GM19351 (cell line): ENCODE data around the gene GRAPL.
A peak's percentile ranks its signal among the peaks of the same experiment; 100 is the strongest.
"Not testable (repeated sequence)": the region's sequence is repeated elsewhere in the genome, so short reads cannot be mapped to it uniquely, and the experiment has no call there.

ENCODE experiments used
- ATAC-seq: cut with Tn5 transposase; IDR thresholded peaks from one replicate; pipeline ENCODE4 v1.9.1; 2021; ENCODE audit warnings: mild to moderate bottlenecking, moderate library complexity; ENCODE audit not compliant: unreplicated experiment

Gene GRAPL

DNA sequence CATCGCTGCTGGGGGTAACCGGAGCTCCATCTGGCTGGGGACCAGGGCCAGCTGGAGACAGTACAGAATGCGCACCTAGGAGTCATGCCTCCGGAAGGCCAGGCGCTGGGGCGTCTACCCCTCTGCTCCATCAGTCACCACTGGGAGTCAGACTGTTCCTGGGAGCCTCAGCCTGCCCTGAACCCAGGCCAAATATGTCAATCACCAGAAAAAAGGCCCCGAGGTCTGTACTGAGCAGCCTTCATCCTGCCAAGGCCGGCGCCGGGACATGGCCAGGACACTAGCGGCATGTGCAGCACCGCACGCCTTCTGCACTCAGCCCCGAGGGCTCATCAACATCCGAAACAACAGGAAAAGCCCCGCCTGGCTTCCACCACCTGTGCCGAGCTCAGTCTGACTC, 8.7 kb downstream of the GRAPL start:
- not testable (repeated sequence) for ATAC-seq

DNA sequence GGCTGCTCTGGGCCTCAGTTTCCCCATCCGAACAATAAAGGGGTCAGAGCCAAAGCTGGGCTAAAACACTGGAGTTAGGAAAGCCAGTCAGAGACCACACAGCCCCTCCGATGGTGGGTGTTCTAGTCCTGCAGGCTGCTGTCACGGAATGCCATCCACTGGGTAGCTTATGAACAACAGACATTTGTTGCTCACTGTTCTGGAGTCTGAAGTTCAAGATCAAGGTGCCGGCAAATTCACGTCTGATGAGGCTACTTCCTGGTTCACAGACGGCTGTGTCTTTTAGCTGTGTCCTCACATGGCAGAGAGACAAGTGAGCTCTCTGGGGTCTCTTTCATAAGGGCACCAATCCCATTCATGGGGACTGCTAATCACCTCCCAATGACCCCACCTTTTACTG, 9.2 kb downstream of the GRAPL start:
- ATAC-seq, result not testable (repeated sequence)

GRCh38 chr17:19137959-19138358, 10.6 kb downstream of the GRAPL start:
- ATAC-seq, result peak; percentile 33

DNA sequence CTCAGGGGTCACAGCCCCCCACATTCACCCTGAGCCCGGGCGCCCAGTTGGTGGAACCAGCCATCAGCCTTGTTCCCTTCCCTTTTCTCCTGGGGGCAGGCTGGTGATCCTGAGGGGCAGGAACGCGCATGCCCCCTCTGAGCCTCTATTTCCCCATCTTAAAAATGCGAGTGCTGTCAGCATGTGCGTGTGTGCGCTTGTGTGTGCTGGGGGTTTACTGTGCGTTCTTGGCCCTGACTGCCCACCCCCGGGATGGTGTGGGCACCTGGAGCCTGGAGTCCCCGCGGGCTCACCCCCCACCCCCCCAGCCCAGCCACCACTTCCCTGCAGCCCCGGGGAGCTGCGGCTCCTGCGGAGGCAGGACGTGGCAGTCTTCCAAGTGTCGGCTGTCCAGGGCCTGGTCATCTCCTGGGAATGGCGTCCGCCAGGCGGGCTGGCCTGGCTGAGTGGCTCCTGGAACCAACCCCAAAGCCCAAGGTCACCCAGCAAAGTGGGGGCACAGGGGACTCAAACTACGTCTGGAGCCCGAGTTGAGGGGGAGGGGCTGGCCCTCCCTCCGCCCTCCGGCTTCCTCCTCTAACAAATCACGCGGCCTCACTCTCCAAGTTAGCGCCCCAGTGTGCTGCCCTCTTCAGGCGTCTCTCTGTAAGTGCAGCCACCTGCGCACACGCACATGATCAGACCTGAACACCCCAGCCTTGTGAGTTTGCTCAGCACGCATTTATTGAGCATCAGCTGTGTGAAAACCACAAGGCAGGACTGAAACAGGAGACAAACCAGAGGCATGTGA, 14.2 kb downstream of the GRAPL start:
- ATAC-seq, result peak; percentile 68

DNA sequence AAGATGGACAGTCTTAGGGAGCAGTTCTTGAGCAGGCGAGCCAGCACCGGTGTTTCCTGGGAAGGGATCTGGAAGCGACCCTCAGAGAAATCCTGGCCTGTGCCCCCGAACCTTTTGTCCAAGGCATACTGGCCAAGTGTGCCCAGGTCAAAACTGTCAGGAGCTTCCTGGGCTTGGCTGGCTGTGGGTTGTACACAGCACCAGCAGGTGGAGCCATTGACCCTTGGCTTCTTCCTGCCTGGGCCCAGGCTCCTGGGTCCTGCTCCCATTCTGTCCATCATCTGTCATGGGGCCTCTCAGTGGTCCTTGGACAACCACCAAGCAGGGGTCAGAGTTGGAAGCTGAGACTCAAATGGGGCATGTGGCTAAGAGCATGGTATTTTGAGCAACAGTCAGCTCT, 15.0 kb downstream of the GRAPL start:
- not testable (repeated sequence) for ATAC-seq

- ATAC-seq, result not testable (repeated sequence)
Measured at GRCh38 chr17:19143097-19143777, 15.8 kb downstream of the GRAPL start.

DNA sequence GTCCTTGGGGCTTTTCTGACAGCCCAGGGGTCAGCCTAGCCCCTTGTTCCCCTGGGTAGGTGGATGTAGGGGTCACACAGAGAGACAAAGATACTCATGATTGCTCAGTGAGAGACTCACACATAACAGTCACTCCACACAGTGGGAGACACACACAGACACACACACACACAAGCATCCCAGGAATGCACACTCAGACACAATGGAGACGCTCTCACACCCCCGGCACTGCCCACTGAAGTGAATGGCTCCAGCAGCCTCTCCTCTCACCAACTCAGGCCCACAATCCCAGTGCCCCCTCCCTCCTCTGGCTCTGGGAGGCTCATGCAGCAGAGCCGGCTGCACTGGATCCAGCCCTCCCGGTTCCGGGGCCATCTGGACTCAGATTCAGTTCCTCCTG, 17.0 kb downstream of the GRAPL start:
- not testable (repeated sequence) for ATAC-seq

DNA sequence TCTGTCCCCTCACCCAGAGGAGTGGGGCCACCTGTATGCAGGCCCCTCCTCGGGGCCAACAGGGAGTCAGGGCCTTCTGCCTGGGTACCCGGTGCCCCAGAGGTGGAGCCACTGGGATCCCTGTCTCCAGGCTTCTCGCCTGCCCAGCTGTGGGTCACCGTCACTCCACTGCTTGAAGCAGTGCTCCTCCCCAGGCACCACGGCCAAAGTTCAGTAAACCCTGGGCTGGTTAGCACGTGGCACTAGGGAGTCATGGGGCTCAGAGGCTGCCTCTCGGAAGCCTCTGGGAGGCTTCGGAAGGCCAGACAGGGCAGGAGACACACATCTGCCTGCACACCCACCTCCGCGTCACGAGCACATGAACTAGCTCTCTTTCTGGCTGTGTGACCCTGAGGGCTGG, 18.1 kb downstream of the GRAPL start:
- ATAC-seq, result not testable (repeated sequence)

- not testable (repeated sequence) for ATAC-seq
Measured at GRCh38 chr17:19150678-19151615, 23.6 kb downstream of the GRAPL start.

- not testable (repeated sequence) for ATAC-seq
Measured at GRCh38 chr17:19157628-19158027, 30.2 kb downstream of the GRAPL start.

- not testable (repeated sequence) for ATAC-seq
Measured at GRCh38 chr17:19158478-19158877, 31.1 kb downstream of the GRAPL start.

- not testable (repeated sequence) for ATAC-seq
Measured at GRCh38 chr17:19158938-19159337, 31.5 kb downstream of the GRAPL start.

GRCh38 chr17:19161308-19162107, 34.1 kb downstream of the GRAPL start:
- not testable (repeated sequence) for ATAC-seq

DNA sequence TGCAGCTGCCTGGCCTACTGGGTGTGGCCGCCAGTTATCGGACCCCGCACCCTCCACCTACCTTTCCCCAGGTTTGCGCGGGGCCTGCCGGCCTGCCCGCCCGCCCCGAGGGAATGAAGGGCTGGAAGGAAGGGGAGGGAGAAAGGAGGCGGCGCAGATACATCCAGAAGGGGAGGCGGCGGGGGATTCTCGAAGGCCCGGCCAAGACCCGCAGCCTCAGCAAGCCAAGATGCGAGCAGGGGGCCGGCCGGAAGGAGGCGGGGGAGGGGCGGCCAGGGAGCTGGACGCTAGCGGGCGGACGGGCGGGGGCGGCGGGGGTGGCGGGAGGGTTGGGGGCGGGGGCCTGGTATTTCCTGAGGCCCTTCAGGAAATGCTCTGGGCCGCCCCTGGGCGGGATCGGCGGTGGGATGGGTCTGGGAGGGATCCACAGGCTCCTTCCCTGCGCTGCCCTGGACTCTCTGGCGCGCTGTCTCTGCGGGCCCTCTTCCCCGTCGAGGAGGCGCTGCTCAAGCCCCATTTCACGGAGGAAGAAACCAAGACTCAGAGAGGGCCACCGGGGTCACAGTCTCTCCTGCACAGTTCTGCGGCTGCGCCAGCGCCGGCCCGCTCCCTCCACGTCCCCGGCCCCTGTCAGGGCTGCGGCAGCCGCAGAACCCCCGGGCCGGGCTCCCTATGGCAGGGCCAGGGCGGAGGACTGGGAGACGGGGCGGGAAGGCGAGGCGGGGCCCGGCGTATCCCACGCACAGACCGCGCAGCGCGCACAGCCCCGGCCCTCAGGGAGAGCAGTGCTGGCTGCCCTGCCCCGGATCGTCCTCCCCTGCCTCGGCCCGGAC, 35.2 kb downstream of the GRAPL start:
- not testable (repeated sequence) for ATAC-seq

- ATAC-seq, result not testable (repeated sequence)
Measured at GRCh38 chr17:19174422-19174821, 47.0 kb downstream of the GRAPL start.

DNA sequence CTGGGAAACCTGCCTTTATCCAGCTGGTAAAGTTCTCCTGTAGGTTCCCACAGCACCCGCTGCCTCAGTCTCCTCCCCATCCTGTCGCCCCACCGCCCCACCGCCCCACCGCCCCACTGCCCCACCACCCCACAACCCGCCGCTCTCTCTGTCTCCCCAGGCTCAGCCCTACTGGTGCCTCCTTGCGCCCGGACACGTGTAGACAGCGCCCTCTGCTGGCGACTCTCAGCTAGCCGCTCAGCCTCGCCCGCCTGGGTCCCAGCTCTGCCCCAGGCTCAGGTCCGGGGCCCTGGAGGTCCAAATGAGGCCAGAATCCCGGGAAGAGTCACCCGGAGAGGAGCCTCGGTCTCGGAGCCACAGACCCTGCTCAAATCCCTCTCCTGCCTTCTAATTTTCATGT, 48.0 kb downstream of the GRAPL start:
- ATAC-seq, result peak; percentile 77

DNA sequence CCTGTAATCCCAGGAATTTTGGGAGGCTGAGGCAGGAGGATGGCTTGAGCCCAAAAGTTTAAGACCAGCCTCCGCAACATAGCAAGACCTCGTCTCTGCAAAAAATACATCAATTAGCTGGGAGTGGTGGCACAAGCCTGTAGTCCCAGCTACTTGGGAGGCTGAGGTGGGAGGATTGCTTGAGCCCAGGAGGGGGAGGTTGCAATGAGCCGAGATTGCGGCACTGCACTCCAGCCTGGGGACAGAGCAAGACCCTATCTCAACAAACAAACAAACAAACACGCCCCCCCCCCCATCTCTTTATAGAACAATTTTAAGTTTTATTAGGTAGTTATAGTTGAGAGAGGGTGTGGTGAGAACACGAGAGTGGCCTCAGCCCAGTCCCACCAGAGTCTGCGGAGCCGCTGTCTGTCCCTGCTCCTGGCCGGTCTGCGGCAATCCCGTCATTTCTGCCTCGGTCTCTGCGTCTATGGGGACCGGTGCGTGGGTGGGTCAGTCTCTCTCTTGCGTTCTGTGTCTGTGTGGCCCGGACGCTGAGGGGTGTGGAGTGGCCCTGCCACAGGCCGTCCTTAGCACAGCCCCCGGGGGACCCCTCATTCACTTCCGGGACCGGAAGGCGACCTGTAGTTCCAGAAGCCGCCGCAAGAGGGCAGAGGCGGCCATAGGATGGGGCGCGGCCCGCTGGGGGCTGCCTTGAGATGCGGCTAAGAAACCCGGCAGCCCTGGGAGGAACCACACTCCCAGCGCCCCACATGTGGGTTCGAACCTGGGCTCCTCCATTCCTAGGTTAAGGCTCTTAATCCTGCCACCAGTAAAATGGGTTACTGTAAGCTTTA, 53.9 kb downstream of the GRAPL start:
- ATAC-seq, result peak; percentile 85
